HCT116 (cell line): ENCODE results near the gene ELAVL1. TPM values are rescaled to one million over a fixed set of nuclear protein-coding genes. Genes with fewer than 3 reads are reported as not detected.

Experiments
- ATAC-seq: fragments of 200-7000 bp; cut with Tn5 transposase; 2 replicates; pipeline ENCODE4 v1.9.1; 2020; ENCODE audit warnings: mild to moderate bottlenecking, moderate library complexity
- BruUV-seq: library from RNA; stranded (reverse); fragments of 400-500 nt; replicated peaks from 2 replicates; lab custom pipeline; 2021; lab: Mats Ljungman, UMichigan
- CTCF ChIA-PET: fragments of 300-600 bp; sonication (Branson Sonifier 250); formaldehyde crosslinking; loops from one replicate; lab custom pipeline; 2021; ENCODE audit warnings: antibody characterized with exemption; lab: Charles Lee
- POLR2A ChIA-PET: fragments of 300-600, 350-600 bp; sonication (Branson Sonifier 250); formaldehyde crosslinking; loops from one replicate; lab custom pipeline; 2021; ENCODE audit warnings: antibody characterized with exemption; lab: Charles Lee
- RAD21 ChIA-PET, 2 experiments: fragments of 300-600 bp; sonication (Branson Sonifier 250); formaldehyde crosslinking; loops; one replicate each; lab custom pipeline; 2023; ENCODE audit warnings: low total read pairs in 2 of 2; ENCODE audit not compliant: uncharacterized antibody in 2 of 2, unreplicated experiment in 2 of 2, low non-redundant PET in 1 of 2; lab: Charles Lee
- DNase-seq: peaks from one replicate; pipeline ENCODE4 v3.0.0-alpha.2; 2010; ENCODE audit warnings: low read depth, low spot score
- H2AFZ ChIP-seq: fragments of 200-600 bp; shearing (Covaris generic), sonication (generic); 2 replicates; pipeline ENCODE4 v1.6.1; 2017; ENCODE audit warnings: low read depth, mixed run types, mixed read lengths, antibody characterized with exemption, low read length; ENCODE audit not compliant: poor library complexity, severe bottlenecking
- H3K27ac ChIP-seq: 2 replicates; pipeline ENCODE4 v1.5.1; 2012; ENCODE audit warnings: low read depth, low read length
- H3K27me3 ChIP-seq: fragments of 200-600 bp; sonication (generic); 2 replicates; pipeline ENCODE4 v1.6.1; 2016; ENCODE audit warnings: mixed run types, low read length, mixed read lengths; ENCODE audit not compliant: insufficient read depth
- H3K36me3 ChIP-seq, 2 experiments: fragments of 200-500 bp in 1 of 2; fragments of 200-600 bp in 1 of 2; sonication (Bioruptor generic) in 1 of 2; sonication (generic) in 1 of 2; 2 replicates each; pipeline versions ENCODE4 v1.5.1 to v1.6.1; 2014 to 2016; ENCODE audit warnings: low read length in 2 of 2, inconsistent platforms in 1 of 2, mixed read lengths in 1 of 2, mixed run types in 1 of 2; ENCODE audit not compliant: insufficient read depth in 2 of 2, control insufficient read depth in 1 of 2
- H3K4me1 ChIP-seq, 2 experiments: fragments of 200-600 bp in 1 of 2; sonication (generic) in 1 of 2; 2 replicates each; pipeline versions ENCODE4 v1.5.1 to v1.6.1; 2012 to 2017; ENCODE audit warnings: low read length in 2 of 2, inconsistent platforms in 1 of 2, mild to moderate bottlenecking in 1 of 2, mixed read lengths in 1 of 2, mixed run types in 1 of 2, moderate library complexity in 1 of 2; ENCODE audit not compliant: insufficient read depth in 2 of 2, control insufficient read depth in 1 of 2
- H3K4me2 ChIP-seq: fragments of 200-600 bp; sonication (generic); 2 replicates; pipeline ENCODE4 v1.6.1; 2017; ENCODE audit warnings: mixed run types, low read length, mixed read lengths
- H3K4me3 ChIP-seq, 2 experiments: fragments of 200-600 bp in 1 of 2; sonication (generic) in 1 of 2; replicated peaks in 1 of 2; 2 replicates each; pipeline ENCODE4 v1.5.1; 2011 to 2016; ENCODE audit warnings: low read length in 2 of 2, control low read depth in 1 of 2, low read depth in 1 of 2, mild to moderate bottlenecking in 1 of 2, mixed read lengths in 1 of 2, mixed run types in 1 of 2
- H3K79me2 ChIP-seq: fragments of 200-600 bp; sonication (generic); 2 replicates; pipeline ENCODE4 v1.6.1; 2017; ENCODE audit warnings: mild to moderate bottlenecking, mixed run types, low read length, moderate library complexity, mixed read lengths; ENCODE audit not compliant: insufficient read depth
- H3K9ac ChIP-seq: fragments of 200-600 bp; sonication (generic); 2 replicates; pipeline ENCODE4 v1.6.1; 2016; ENCODE audit warnings: low read length, mixed read lengths
- H3K9me2 ChIP-seq: fragments of 200-600 bp; sonication (generic), shearing (Covaris generic); 2 replicates; pipeline ENCODE4 v1.6.1; 2017; ENCODE audit warnings: mixed run types, mild to moderate bottlenecking, moderate library complexity; ENCODE audit not compliant: insufficient read depth
- H3K9me3 ChIP-seq, 2 experiments: fragments of 200-500 bp in 1 of 2; fragments of 200-600 bp in 1 of 2; sonication (Bioruptor generic) in 1 of 2; sonication (generic) in 1 of 2; 2 replicates each; pipeline ENCODE4 v1.6.1; 2014 to 2017; ENCODE audit warnings: low read length in 2 of 2, mixed read lengths in 2 of 2, inconsistent platforms in 1 of 2, low read depth in 1 of 2, mild to moderate bottlenecking in 1 of 2, mixed run types in 1 of 2, moderate library complexity in 1 of 2; ENCODE audit not compliant: control insufficient read depth in 1 of 2, insufficient read depth in 1 of 2
- H4K20me1 ChIP-seq: fragments of 200-600 bp; sonication (generic), shearing (Covaris generic); 2 replicates; pipeline ENCODE4 v1.6.1; 2017; ENCODE audit warnings: mixed run types, mild to moderate bottlenecking, moderate library complexity; ENCODE audit not compliant: insufficient read depth
- CEBPB ChIP-seq: IDR thresholded peaks from 2 replicates; pipeline ENCODE4 v1.6.1; 2012; ENCODE audit warnings: low read depth
- CTCF ChIP-seq, 3 experiments: fragments of 200-600 bp in 1 of 3; sonication (generic) in 1 of 3; IDR thresholded peaks in 2 of 3; conservative IDR thresholded peaks in 1 of 3; 2 replicates each; pipeline ENCODE4 v1.5.1; 2012 to 2017; ENCODE audit warnings: low read depth in 2 of 3, low read length in 2 of 3, antibody characterized with exemption in 1 of 3, borderline replicate concordance in 1 of 3, control low read depth in 1 of 3, mild to moderate bottlenecking in 1 of 3, mixed read lengths in 1 of 3, mixed run types in 1 of 3, moderate library complexity in 1 of 3; ENCODE audit not compliant: insufficient read depth in 1 of 3
- EGR1 ChIP-seq: IDR thresholded peaks from 2 replicates; pipeline ENCODE4 v1.6.1; 2012; ENCODE audit warnings: low read depth
- ELF1 ChIP-seq: IDR thresholded peaks from 2 replicates; pipeline ENCODE4 v1.6.1; 2012; ENCODE audit warnings: low read depth, borderline replicate concordance
- FOSL1 ChIP-seq: IDR thresholded peaks from 2 replicates; pipeline ENCODE4 v1.6.1; 2012; ENCODE audit warnings: low read depth
- JUND ChIP-seq: IDR thresholded peaks from 2 replicates; pipeline ENCODE4 v1.6.1; 2012
- MAX ChIP-seq: IDR thresholded peaks from 2 replicates; pipeline ENCODE4 v1.6.1; 2012
- POLR2A ChIP-seq: IDR thresholded peaks from 2 replicates; pipeline ENCODE4 v1.7.0; 2011; ENCODE audit warnings: borderline replicate concordance; ENCODE audit not compliant: insufficient read depth, insufficient read length; ENCODE audit errors: extremely low read depth
- POLR2AphosphoS5 ChIP-seq: IDR thresholded peaks from 2 replicates; pipeline ENCODE4 v1.6.1; 2011; ENCODE audit warnings: mild to moderate bottlenecking, low read depth, low read length, moderate library complexity
- RAD21 ChIP-seq: IDR thresholded peaks from 2 replicates; pipeline ENCODE4 v1.6.1; 2012; ENCODE audit warnings: low read depth, mild to moderate bottlenecking
- SIN3A ChIP-seq: IDR thresholded peaks from 2 replicates; pipeline ENCODE4 v1.6.1; 2012; ENCODE audit warnings: low read depth
- SRF ChIP-seq: IDR thresholded peaks from 2 replicates; pipeline ENCODE4 v1.6.1; 2012; ENCODE audit warnings: low read depth
- YY1 ChIP-seq: IDR thresholded peaks from 2 replicates; pipeline ENCODE4 v1.6.1; 2011; ENCODE audit warnings: low read length, low read depth, moderate library complexity, mild to moderate bottlenecking; ENCODE audit not compliant: insufficient replicate concordance; ENCODE audit errors: extremely low read depth
- ZFX ChIP-seq: fragments of 450-650 bp; IDR thresholded peaks from 2 replicates; pipeline ENCODE4 v1.6.1; 2017
- ZNF274 ChIP-seq: fragments of 200-500 bp; sonication (Bioruptor generic); IDR thresholded peaks from 2 replicates; pipeline ENCODE4 v1.6.1; 2014; ENCODE audit warnings: mild to moderate bottlenecking, low read depth, low read length, inconsistent platforms
- intact Hi-C: fragments of 100-400 bp; cut with micrococcal nuclease; formaldehyde crosslinking; loops from 2 replicates; pipeline ENCODE4 v1.10.0; 2022
- total RNA-seq: library from RNA; stranded (reverse); gene quantifications from one replicate; pipeline ENCODE4 v1.2.1, GENCODE V29; 2021; ENCODE audit not compliant: unreplicated experiment
- TF ChIP-seq, protein P1 (sequence below): IDR thresholded peaks from 2 replicates; pipeline ENCODE4 v1.6.1; 2012; ENCODE audit warnings: low read depth
- TF ChIP-seq, protein P2 (sequence below): IDR thresholded peaks from 2 replicates; pipeline ENCODE4 v1.6.1; 2011; ENCODE audit warnings: mild to moderate bottlenecking, low read length, moderate library complexity; ENCODE audit not compliant: insufficient replicate concordance; ENCODE audit errors: extremely low read depth
- TF ChIP-seq, protein P3 (sequence below): IDR thresholded peaks from 2 replicates; pipeline ENCODE4 v1.6.1; 2012

Gene ELAVL1
- total RNA-seq, 1 experiment from 2014 or later: 134 TPM

- peaks cover 5 to 11% of the 10 kb centered on the region in 2 experiments; a peak in 3 of 4 replicates for H3K4me1 ChIP-seq
- TF ChIP-seq RAD21: no peak
- TF ChIP-seq, protein P1, sequence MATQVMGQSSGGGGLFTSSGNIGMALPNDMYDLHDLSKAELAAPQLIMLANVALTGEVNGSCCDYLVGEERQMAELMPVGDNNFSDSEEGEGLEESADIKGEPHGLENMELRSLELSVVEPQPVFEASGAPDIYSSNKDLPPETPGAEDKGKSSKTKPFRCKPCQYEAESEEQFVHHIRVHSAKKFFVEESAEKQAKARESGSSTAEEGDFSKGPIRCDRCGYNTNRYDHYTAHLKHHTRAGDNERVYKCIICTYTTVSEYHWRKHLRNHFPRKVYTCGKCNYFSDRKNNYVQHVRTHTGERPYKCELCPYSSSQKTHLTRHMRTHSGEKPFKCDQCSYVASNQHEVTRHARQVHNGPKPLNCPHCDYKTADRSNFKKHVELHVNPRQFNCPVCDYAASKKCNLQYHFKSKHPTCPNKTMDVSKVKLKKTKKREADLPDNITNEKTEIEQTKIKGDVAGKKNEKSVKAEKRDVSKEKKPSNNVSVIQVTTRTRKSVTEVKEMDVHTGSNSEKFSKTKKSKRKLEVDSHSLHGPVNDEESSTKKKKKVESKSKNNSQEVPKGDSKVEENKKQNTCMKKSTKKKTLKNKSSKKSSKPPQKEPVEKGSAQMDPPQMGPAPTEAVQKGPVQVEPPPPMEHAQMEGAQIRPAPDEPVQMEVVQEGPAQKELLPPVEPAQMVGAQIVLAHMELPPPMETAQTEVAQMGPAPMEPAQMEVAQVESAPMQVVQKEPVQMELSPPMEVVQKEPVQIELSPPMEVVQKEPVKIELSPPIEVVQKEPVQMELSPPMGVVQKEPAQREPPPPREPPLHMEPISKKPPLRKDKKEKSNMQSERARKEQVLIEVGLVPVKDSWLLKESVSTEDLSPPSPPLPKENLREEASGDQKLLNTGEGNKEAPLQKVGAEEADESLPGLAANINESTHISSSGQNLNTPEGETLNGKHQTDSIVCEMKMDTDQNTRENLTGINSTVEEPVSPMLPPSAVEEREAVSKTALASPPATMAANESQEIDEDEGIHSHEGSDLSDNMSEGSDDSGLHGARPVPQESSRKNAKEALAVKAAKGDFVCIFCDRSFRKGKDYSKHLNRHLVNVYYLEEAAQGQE: no peak
- TF ChIP-seq CTCF (IDR thresholded peaks at IDR 0.05 in 2 of 3, conservative IDR thresholded peaks at IDR 0.05 in 1 of 3; ENCODE audit: borderline replicate concordance in 1 of 3, insufficient read depth in 1 of 3, low read depth in 2 of 3, low read length in 2 of 3): no peak
- TF ChIP-seq, protein P2, sequence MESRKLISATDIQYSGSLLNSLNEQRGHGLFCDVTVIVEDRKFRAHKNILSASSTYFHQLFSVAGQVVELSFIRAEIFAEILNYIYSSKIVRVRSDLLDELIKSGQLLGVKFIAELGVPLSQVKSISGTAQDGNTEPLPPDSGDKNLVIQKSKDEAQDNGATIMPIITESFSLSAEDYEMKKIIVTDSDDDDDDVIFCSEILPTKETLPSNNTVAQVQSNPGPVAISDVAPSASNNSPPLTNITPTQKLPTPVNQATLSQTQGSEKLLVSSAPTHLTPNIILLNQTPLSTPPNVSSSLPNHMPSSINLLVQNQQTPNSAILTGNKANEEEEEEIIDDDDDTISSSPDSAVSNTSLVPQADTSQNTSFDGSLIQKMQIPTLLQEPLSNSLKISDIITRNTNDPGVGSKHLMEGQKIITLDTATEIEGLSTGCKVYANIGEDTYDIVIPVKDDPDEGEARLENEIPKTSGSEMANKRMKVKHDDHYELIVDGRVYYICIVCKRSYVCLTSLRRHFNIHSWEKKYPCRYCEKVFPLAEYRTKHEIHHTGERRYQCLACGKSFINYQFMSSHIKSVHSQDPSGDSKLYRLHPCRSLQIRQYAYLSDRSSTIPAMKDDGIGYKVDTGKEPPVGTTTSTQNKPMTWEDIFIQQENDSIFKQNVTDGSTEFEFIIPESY: no peak
- no peak for TF ChIP-seq POLR2AphosphoS5
- no peak for TF ChIP-seq FOSL1
- TF ChIP-seq JUND: no peak
- TF ChIP-seq CEBPB: no peak
- TF ChIP-seq YY1: no peak
- TF ChIP-seq SIN3A: no peak
- TF ChIP-seq EGR1: no peak
- no peak for TF ChIP-seq ELF1
- no peak for TF ChIP-seq ZFX
- TF ChIP-seq, protein P3, sequence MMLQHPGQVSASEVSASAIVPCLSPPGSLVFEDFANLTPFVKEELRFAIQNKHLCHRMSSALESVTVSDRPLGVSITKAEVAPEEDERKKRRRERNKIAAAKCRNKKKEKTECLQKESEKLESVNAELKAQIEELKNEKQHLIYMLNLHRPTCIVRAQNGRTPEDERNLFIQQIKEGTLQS: no peak
- TF ChIP-seq ZNF274: no peak
- TF ChIP-seq POLR2A: no peak
- TF ChIP-seq MAX: no peak
- TF ChIP-seq SRF: no peak
- TF ChIP-seq, all 23 proteins: peak for 0
- no peak for DNase-seq
- Histone ChIP-seq H3K27me3 (no peaks in the 10 kb centered on the region), H2AFZ (no peak overlapping the region), H3K36me3 (no peaks in the 10 kb centered on the region), H3K79me2 (no peaks in the 10 kb centered on the region), H3K9ac (no peak overlapping the region), H3K4me2 (no peak overlapping the region), H3K9me2 (no peaks in the 10 kb centered on the region), H3K9me3 (no peaks in the 10 kb centered on the region), H4K20me1 (no peaks in the 10 kb centered on the region), H3K27ac (no peak overlapping the region), H3K4me3 (no peak overlapping the region)
- RAD21 ChIA-PET: no interaction called here
- CTCF ChIA-PET: no interaction called here
- BruUV-seq: no TSS peak
- POLR2A ChIA-PET: no interaction called here
- ATAC-seq: no peak
- intact Hi-C loops: no loop called here
Observed at GRCh38 chr19:8025316-8025715, 19.9 kb upstream of the ELAVL1 start.
